ENCODE measurements around the gene IRF1.

IRF1 gene

GRCh38 chr5:132475497-132475882 lies 15.1 kb downstream of the IRF1 start:
- DNase-seq: peak in 2 of 56 donors; percentile 8 to 9

DNA sequence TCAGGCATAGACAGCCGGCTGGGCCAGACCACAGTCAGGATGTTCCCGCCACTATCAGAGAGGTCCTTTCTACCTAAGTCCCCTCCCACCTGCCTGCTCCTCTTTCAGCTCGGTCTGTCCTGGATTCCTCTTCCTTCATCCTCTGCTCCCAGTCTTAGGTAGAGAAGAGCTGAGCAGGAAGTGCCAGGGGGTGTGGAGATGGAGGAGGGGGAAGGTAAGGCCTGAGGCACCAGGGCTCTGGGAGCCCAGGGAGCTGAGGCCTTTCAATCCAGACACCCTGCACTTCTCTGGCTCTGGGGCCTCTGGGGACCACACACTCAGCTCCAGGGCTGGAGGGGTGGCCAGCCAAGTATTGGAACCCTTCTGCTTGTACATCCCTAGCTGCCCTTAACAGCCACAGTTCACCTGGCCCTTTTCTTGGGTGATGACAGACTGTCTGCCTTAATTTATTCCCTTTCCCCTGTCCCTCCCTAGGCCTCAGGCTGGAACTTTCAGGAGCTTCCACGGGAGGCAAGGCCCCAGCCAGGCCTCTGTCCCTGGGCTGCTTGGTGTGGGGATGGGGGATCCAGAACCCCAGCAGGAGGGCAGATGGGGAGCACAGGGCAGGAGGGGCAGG lies 15.6 kb downstream of the IRF1 start:
- DNase-seq: no peak

- DNase-seq: no peak
Observed at GRCh38 chr5:132474131-132474723, 16.3 kb downstream of the IRF1 start.

GRCh38 chr5:132473668-132474067 lies 16.9 kb downstream of the IRF1 start:
- no peak for DNase-seq

DNA sequence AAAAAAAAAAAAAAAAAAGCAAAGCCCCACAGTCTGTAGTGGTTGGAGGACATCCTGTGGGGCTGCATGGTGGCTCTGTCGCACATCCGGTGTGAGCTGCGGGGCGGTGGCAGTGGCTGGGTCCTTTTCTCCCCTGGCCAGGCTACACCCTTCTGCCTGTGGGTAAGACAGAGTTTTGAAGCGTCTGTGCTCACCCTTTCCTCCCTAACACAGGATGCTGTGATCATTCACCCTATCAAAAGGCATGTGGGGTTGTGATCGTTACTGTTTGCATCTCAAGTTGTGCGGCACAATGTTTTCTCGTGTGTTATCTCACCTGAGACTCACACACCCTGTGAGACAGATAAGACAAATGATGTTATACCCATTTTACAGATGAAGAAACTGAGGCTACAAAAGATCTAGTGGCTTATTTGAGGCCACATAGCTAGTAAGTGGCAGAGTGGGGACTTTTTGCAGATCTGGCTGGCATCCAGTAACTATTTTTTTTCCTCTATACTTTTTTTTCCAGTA lies 17.5 kb downstream of the IRF1 start:
- no peak for DNase-seq

GRCh38 chr5:132472431-132472830 lies 18.1 kb downstream of the IRF1 start:
- DNase-seq: no peak

DNA sequence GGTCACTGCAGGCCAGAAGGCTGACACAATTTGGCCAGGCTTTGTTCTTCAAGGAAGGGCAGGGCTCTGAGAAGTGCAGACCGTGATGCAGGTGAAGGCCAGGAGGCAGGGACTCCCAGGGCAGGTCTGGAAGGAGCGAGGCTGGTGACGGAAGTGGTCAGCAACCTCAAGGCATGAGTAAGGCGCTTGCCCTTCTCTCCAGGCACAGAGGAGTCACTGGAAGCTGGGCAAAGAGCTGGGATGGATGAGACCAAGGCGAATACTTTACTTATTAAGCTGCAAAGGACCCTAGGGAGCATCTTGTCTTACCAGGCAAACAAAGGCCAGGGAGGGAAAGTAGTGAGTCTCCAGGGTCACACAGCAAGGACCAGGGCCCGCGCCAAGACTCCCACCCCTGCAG lies 18.6 kb downstream of the IRF1 start:
- no peak for DNase-seq

GRCh38 chr5:132471151-132471907 lies 19.2 kb downstream of the IRF1 start:
- no peak for DNase-seq

DNA sequence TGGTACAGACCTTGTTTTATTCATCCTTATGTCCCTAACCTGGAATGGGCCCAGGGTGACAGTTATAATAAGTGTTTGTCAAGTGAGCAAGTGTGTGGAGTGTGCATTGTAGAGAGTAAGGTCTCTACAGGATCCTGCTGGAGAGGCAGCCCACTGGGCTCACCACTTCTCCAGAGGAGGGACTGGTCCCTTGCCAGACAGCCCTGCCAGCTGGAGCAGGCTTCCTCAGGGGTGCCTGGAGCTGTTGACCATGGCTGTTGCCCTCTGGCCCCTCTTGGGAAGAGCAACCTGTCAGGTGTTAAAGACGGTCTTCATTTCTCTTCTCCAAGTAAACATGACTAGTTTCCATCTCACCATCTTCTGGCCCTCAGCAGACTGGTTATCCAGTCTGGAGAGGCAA lies 20.0 kb downstream of the IRF1 start:
- DNase-seq: no peak

DNA sequence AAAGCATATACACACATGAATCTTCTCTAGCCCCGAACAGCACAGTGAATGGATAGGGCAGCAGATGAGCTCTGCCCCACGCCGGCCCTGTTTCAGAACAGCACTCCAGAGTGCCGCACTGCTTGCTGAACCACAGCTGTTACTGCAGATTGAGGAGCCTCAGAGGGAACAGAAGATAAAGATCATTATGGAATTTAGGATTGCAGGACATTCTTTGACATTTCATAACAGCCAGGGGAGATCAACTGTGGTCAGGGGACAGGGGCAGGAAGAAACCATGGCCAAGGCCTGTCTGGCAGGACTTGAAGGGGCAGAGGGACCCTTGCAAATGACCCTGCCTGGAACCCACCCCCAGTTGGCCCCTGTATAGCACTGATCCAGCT lies 20.6 kb downstream of the IRF1 start:
- DNase-seq: no peak

GRCh38 chr5:132469380-132470009 lies 21.1 kb downstream of the IRF1 start:
- no peak for DNase-seq

DNA sequence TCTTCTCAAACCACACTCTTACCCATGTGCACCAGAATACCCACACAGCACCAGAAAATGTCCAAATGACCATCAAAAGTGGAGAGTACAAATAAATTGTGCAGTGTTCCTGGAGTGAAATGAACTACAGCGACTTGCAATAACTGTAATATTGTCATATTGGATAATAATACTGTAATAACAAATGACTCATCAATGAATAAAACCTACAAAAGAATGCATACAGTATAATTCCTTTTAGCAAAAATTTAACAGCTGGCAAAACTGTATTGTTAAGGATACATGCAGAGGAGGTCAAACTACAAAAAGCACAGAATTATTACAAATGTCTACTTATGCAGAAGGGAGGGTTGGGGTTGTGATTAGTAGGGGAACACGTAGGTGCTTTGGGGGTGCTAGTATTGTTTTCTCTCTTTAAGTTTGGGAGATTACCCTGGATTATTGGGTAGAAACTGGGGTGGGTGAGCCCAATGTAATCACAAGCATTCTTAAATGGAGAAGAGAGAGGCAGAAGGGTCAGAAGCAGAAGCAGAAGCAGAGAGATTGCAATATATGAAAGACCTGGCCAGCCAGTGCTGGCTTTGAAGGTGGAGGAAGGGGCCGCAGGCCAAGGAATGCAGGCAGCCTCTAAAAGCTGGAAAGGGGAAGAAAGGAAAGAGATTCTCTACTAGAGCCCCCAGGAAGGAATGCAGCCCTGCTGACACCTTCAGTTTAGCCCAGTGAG lies 21.8 kb downstream of the IRF1 start:
- no peak for DNase-seq

GRCh38 chr5:132467287-132467984 lies 23.1 kb downstream of the IRF1 start:
- no peak for DNase-seq

GRCh38 chr5:132466433-132467286 lies 23.9 kb downstream of the IRF1 start:
- peak in 5 of 56 donors; percentile 8 to 28 (median 19) for DNase-seq

- DNase-seq: no peak
Observed at GRCh38 chr5:132465059-132465707, 25.4 kb downstream of the IRF1 start.

DNA sequence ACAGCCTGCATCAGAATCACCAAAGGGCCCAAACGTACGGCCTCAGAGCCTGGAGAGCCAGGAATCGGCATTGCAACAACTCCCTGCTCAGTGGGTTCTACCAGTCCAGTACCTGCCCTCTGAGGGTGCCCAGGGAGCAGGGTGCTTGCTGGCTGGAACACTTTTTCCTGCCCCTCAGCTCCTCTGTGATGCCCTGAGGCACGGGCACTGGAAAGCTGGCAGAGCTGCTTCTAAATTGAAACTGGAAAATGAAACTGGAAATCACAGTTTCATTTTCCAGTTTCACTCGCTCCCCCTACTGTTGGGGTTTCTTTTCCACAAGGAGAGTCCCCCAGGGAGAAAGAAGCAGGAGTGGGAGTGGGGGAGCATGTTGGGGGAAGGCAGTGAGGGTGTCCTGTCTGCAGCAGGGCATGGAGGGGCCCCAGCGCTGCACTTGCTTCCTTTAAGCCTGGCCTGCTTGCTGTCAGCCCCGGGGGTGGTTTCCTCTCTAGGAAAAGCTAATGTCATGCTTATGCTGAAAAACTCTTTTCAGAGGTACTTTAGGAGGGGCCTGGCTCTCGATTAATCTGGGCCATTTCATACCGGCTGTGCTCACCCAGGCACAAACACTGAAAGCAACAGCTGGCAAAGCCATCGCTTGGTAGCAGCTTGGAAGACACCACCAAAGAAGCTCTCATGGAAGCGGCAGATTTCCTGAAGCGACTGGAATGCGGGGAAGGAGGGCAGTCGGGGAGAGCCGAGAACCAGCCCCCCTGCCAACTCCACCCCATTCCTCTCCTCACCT lies 26.2 kb downstream of the IRF1 start:
- peak in 3 of 56 donors; percentile 5 to 13 (median 11) for DNase-seq

DNA sequence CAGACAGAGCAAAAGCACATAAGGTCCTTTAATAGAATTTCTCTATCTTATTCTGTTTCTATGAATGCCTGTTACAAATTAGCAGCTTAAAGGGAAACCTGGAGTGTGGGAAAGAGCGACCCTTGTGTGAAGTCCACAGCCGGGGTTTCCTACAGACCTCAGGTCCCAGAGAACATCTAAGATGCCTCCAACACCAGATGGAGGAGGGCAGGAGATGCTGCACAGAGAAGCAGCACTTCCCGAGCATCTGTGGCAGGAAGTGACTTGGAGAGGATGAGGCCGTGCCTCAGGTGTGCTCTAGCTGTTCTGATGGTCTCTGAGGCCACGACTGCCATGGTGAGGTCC lies 26.8 kb downstream of the IRF1 start:
- DNase-seq: no peak

All from amygdala (tissue), 56 donors.